Ovary (tissue), 3 donors: ENCODE data around the gene PAIP2B.

Source experiments
- EP300 ChIP-seq: sonication (generic); formaldehyde crosslinking; IDR thresholded peaks from one replicate; pipeline ENCODE4 v1.6.1; 2017; ENCODE audit warnings: antibody characterized with exemption
- POLR2A ChIP-seq: fragments of 450-650 bp; IDR thresholded peaks from one replicate; pipeline ENCODE4 v1.6.1; 2017; ENCODE audit warnings: antibody characterized with exemption, mild to moderate bottlenecking, moderate library complexity
- TF ChIP-seq, protein P1 (sequence below), 3 donors: fragments of 450-650 bp in 2 of 3; fragments of 200-600 bp in 1 of 3; IDR thresholded peaks; one replicate each; pipeline versions ENCODE4 v1.5.1 to v1.8.0; 2016 to 2022; ENCODE audit warnings: antibody characterized with exemption in 3 of 3, mild to moderate bottlenecking in 1 of 3
- donor health status: DM: no; HTN: no; CAD: no.

DNA sequence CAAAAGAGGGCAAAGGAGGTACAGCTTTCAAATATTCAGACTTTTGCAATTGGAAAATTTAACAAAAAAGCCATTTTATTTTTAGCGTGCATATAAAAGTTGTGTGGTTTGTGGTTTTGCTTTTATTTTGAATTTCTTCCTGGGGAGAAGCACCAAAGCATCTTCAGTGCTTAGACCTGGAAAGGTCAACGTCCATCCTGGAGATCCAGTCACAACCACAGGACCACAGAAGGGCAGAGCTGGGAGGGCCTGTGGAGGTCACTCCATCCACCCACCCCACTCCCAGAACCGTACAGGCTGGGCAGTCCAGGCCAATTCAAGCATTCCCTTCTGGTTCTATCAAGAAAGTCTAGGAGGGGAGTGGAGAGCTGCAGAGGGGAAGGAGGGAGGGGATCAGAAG, 52.7 kb downstream of the PAIP2B start:
- TF ChIP-seq, protein P1, sequence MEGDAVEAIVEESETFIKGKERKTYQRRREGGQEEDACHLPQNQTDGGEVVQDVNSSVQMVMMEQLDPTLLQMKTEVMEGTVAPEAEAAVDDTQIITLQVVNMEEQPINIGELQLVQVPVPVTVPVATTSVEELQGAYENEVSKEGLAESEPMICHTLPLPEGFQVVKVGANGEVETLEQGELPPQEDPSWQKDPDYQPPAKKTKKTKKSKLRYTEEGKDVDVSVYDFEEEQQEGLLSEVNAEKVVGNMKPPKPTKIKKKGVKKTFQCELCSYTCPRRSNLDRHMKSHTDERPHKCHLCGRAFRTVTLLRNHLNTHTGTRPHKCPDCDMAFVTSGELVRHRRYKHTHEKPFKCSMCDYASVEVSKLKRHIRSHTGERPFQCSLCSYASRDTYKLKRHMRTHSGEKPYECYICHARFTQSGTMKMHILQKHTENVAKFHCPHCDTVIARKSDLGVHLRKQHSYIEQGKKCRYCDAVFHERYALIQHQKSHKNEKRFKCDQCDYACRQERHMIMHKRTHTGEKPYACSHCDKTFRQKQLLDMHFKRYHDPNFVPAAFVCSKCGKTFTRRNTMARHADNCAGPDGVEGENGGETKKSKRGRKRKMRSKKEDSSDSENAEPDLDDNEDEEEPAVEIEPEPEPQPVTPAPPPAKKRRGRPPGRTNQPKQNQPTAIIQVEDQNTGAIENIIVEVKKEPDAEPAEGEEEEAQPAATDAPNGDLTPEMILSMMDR (IDR thresholded peaks at IDR 0.05), result no peak
- TF ChIP-seq POLR2A, result no peak
- TF ChIP-seq EP300, result no peak
